Measurements from ENCODE around the gene CRYAA.
"Not testable (repeated sequence)": the region's sequence is repeated elsewhere in the genome, so short reads cannot be mapped to it uniquely, and the experiment has no call there.

The CRYAA gene

DNA sequence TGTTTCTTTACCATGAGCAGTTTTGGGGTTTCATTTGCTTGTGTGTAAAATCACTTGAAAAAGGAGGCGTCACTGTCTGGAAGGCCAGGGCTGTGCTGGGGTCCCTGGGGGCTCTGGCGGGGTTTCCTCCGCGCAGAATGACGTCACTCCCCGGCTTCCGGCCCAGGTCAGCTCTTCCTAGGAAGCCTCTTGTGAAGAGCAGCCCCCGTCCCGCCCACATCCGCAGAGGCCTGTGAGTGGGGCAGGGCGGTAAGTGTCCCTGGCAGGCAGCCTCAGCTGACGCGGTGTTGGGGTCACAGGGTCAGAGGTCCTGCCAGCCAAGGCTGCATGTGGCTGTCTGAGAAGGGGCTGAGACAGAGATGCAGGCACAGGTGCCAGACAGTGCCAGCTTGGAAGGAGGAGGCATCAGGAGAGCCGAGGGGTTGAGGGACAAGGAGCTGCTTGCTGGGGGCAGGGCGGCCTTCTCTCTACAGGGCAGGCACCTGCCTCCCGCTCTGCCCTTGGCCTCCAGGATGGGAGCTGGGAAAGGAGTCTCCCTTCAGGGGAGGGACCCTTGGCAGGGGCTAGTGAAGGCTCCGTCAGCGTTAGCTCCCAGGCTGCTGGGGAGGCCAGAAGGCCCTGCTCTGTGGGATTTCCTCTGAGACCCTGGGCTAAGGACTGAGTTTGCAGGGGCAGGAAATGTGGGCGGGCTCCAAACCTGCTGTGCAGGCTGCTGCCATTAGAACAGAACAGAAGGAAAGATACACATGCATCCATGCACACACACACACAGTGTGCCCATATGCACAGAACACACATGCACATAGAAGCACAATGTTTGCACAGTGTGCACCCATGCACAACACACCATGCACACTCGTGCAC is 8.5 kb downstream of the CRYAA start:
- not testable (repeated sequence) for FAIRE-seq

DNA sequence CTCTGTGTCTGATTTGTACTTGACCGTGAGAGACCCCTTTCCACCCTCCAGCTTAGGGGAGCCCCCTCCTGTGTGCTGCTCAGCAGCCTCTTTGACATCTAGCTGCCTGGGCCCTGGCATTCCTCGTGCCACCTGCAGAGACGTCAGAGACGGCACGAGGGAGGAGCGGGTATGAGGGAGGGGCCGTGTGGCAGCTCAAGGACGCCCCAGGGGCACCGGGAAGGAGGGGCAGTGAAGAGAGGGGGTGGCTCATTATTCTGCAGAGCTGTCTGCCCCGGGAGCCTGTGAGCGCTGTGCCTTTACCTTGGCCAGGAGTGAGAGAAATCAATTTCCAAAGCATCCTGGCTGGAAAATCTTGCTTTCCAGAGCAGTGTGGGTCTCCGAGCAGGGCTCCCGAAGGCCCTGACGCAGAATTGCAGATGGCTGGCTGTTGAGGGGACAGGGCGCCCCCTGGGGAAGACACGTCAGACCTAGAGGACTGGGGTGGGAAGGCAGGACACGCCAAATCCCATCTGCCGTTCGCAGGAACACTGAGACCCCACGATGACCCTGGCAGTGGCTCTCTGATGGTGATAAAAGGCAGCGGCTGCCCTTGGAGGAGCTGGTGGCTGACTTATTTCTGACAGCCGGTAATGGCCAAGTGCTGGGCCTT is 9.5 kb downstream of the CRYAA start:
- FAIRE-seq = not testable (repeated sequence)

DNA sequence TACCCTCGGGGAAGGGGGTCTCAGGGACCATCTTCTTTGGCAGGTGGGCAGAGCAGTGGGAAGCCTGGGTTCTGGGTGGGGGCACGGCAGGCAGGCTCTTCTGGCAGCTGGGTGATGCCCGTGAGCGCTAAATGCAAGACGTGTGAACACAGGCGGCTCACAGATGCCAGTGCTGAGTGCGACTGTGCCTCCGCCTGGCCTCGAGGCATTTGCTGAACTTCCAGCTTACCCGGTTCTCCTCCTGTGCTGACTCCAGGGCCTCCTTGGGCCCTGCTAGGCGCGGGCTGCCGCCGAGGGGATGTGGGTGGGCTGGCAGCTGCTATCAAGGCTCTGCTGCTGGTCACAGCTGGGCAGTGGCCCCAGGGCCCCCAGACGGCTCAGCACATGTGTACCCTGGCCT is 12.2 kb downstream of the CRYAA start:
- not testable (repeated sequence) for FAIRE-seq

DNA sequence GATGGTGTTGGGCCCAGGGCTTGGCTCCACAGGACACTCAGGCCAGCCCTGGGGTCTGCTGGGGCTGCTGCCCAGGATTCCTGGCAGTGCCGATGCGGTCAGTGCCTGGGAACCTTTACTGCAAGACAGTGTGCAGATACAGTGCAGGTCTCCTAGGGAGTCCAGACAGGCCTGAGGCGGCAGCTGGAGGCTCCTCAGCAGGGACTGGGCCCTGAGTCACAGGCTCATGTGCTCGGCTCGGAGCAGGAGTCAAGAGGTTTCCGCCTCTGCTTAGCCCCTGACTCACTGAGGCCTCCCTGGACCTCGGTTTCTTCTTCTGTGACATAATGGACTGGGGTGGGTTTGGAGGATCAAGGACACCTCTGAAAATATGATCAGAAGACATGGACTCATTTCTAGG is 18.5 kb downstream of the CRYAA start:
- FAIRE-seq = not testable (repeated sequence)

DNA sequence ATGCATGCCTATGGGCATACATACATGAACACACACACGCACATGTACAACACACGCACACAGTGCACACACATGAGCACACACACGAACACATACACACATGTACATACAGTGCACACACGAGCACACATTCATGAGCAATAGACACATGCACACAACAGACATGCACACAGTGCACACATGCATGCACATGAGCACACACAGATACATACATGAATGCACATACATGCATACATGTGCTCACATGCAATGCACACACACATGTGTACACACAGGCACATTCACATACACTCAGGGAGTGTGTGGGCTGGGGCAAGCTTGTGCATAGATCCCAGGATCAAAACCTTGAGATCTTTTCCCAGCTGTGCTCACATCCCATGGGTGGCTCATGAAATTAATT is 18.9 kb downstream of the CRYAA start:
- no peak for FAIRE-seq

DNA sequence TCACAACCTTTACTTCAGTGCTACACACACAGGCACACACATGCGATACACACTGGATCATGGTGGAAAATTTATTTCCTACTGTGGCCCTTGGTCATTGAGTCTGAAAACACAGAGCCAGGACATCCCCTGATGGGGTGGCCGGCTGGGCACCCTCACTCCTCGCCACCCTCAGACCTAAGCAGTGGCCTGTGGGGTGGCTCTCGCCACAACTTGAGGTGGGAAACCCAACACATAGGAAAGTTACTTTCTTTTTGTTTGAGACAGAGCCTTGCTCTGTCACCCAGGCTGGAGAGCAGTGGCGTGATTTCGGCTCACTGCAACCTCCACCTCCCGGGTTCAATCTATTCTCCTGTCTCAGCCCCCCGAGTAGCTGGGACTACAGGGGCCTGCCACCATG is 19.4 kb downstream of the CRYAA start:
- FAIRE-seq = no peak

DNA sequence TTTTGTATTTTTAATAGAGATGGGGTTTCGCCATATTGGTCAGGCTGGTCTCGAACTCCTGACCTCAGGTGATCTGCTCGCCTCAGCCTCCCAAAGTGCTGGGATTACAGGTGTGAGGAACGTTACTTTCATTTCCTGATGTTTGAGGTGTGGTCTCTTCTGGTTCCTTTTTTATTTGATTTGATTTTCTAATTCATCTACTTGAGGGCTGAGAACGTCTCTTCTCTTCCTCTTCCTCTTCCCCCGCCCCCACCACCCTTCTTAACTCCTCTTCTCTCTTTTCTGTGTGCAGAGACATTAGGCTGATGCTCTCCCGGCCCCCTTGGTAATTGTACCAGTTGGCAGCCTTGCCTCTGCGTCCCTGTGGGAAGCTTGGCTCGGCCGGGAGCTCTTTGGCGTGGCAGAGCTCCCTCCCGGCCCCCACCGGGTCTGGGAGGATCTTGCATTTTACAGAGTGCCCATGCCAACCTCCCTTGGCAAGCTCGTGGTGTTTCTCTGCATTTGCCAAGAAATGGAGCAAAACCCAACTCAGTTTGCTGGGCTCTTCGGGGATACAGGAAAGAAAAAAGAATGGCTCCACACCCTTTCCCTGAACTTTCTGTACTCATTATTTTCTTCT is 19.9 kb downstream of the CRYAA start:
- no peak for FAIRE-seq

DNA sequence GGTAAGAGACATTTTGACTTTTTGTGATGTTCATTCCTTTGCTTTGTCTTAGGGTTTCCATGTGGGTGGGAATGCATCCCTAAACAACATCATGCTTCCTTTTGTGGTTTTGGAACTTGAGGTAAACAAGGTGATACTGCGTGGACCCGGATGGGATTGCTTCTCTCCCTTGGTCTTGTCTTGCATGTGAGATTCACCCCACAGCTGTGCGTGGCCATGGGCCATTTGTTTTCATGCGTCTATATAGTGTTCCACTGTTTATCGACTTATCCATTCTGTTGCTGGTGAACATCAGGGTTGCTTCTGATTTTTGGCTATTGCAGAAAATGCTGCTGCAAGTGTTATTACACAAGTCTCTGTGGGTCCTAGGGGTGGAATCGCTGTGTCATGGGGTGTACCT is 21.1 kb downstream of the CRYAA start:
- FAIRE-seq = no peak

DNA sequence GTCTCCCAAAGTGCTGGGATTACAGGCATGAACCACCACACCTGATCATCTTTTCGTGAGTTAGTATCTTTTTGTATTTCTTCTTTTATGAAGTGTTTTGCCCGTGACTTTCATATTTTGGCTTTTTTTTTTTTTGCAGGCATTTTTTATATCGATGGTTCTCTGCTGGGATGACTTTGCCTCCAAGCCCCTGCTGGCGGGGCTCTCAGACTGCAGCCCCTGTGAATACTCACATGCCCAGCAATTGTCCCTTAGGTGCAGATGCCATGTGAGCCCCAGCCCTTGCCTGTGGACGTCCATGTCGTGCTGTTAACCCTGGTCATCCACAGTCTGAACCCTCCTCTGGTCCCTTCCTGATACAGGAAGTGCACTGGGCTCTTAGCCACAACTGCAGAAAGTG is 21.7 kb downstream of the CRYAA start:
- FAIRE-seq = no peak

DNA sequence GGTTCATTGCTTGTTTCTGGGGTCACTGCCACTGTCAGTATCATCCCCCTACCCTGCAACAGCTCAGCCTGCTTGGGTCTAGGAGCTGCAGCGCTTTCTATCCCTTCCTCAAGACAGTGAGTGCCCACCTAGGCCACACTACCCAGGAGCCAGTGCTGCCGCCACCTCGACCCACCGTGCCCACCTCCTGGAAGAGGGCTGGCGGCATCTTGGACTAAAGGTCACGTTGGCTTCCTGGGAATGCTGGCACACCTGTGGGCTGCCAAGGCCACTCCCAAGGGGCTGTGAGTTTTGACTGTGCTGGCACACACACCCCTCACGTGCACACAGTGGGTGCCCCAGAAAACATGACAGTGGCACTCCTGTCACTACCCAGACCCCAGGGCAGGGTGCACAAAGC is 22.1 kb downstream of the CRYAA start:
- FAIRE-seq = no peak

DNA sequence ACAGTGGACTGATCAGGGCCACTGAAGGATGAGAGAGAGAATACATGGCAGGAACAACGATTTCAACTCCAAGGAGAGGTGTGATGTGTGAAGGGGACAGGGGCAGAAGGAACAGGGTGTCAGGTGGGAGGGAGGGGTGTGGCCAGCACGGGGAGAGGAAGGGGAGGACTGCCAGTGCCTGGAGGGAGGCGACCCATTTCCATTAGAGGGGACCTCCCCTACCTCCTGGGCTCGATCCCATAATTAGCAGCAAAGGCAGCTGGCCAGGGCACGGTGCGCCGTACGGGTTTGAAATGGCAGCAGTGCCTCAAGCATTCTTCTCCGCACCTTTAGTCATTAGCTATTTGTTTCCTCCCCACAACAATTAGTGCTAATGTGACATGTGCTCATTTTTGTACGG is 22.7 kb downstream of the CRYAA start:
- no peak for FAIRE-seq

DNA sequence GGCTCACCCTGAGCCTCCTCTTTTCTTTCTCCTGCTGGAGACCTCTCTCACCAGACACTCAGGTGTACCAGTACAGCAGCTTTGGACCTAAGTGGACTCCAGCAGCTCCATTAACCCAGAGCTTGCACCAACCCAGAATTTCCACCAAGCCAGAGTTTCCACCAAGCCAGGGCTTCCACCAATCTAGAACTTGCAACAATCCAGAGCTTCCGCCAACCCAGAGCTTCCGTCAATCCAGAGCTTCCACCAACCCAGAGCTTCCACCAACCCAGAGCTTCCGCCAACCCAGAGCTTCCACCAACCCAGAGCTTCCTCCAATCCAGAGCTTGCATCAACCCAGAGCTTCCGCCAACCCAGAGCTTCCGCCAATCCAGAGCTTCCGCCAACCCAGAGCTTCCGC is 23.2 kb downstream of the CRYAA start:
- no peak for FAIRE-seq

DNA sequence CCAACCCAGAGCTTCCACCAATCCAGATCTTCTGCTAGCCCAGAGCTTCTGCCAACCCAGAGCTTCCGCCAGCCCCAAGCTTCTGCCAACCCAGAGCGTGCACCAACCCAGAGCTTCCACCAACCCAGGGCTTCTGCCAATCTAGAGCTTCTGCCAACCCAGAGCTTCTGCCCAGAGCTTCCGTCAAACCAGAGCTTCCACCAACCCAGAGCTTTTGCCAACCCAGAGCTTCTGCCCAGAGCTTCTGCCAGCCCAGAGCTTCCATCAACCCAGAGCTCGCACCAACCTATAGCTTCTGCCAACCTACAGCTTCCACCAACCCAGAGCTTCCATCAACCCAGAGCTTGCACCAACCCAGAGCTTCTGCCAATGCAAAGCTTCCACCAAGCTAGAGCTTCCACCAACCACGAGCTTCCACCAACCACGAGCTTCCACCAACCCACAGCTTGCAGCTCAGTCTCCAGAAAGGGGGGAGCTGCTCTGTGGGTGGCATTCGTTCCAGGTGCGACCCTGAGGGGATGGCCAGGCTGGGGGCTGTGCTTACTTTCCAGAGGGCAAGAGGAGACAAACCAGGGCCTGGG is 23.8 kb downstream of the CRYAA start:
- no peak for FAIRE-seq

DNA sequence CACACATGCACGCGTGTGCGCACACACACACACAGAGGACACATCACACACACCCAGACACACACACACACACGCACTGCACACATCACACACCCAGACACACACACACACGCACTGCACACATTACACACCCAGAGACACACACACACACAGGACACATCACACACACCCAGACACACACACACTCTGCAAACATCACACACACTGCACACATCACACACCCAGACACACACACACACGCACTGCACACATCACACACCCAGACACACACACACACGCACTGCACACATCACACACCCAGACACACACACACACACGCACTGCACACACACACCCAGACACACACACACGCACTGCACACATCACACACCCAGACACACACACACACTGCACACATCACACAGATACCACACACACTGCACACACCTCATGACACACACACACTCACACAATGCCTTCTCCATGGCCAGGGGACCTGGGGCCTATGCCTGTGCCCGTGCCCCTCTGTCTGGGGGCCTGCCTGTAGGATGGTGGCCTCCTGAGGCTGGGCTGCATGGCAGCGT is 24.4 kb downstream of the CRYAA start:
- no peak for FAIRE-seq

DNA sequence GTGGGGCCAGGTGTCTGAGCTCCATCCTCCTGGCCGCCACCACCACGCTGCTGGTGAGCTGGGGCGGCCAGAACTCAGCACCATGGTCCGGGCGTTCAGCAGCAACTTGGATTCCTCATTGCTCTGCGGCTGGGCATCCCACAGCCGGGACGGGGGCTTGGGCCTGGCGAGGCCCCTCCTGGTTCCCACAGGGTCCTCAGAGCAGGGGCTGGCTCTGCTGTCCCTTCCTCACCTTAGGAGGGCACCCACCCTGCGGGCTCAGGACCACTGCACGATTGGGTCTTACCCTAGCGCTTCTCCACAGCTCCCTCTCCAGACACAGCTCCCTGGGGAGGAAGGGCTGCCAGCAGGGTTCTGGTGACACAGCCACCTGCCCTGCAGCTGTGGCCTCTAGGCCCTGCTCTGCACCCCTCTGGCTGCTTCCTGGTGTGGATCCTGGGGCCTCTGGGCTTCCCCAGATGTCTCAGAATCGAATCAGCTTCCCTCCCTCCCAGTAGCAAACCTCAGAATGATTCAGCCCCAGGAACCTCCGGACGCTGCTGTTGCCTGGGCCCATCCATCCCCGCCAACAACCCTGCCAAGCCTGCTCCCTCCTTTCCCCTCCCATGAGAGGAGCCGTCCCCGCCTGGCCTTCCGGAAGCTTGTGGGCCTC is 25.0 kb downstream of the CRYAA start:
- no peak for FAIRE-seq

DNA sequence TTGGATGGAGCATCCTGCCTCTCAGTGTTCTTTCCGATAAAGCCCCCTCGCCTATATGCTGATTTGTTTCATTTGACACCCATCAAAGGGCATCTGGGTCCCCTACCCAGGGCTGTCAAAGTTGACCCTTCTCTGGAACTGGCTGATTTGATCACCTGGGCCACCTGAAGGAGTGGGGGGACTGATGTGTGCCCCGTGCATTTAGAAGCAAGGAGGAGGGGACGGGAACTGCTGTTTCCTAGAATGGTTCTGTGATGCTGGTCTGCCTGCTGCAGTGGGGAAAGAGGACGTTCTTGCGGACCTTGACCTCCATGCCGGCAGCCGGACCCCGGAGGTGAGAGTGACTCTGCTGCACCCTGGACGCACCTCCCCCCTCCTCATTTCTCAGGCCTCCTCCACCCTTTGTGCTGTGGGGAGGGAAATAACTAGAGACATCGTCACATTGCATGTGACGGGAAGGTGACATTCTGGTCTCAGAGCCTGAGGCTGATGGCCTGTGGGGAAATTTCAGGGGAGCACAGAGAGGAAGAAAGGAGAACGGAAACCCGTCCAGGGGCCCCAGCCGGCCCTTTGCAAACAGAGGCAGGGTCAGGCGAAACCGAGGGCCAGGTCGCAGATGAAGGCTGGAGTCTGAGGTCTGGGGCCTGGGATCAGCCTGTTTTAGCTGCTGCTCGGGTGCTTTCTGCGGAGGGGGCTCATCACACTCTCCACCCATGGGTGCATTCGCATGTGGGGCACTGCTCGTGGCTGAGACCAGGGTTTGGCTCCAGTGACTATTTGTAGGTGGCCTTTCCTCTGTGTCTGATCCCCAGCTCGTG is 25.7 kb downstream of the CRYAA start:
- no peak for FAIRE-seq

DNA sequence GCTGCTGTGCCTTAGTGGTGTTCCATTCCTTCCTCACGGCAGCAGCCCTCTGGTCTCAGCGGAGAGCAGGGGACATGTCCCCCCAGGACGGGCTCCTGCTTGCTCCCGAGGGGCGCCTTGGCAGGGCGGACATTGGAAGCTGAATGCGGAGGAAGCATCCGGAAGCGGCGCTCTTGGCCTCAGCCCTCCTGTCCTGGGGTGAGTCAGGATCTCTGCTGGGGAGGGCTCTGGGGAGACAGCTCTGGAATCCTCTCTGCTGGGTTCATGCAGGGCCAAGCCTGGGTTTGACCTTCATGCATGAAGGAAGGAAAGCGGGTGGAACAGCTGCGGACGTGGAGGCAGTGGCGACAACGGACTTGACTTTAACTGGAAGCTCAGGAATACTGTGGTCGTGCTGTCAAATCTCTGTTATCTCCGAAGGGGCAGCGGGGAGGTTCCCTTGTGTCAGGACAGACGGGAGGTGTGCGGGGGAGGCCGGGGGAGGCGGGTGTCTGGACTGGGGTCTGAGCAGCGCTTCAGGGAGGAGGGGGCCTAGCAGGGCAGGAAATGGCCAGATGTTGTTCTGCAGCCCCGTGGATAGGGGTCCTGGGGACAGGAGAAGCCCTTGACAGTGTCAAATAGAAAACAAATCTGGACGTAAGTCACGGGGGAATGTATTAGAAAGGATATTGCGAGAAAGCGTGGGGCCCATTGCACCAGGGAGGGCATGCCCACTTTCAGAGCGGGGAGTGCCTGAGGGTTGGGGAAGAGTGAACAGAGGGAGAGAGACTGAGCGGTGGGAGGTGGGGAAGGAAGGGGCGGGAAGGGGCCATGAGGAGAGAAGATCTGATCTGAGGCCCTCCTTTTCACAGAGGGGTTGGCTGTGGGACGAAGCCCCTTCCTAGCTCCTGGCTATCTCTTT is 26.6 kb downstream of the CRYAA start:
- no peak for FAIRE-seq

DNA sequence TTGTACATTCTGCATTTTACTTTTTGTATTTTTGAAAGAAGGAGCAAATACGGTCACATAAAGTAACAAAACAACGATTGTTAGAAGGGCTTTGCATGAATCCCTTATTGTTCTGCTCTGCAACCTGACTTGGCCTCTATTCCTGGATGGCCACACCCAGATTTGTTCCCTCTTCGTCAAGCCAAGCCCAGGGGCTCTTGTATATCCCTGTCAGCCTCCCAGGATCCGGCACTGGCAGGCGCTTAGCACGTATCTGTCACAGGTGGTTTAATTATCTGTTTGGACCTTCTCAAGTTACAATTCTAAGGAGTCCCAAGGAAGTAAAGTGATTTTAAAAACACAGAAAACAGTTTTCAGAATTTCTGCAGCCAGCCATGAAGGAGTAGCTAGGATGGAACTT is 28.0 kb downstream of the CRYAA start:
- FAIRE-seq = no peak

DNA sequence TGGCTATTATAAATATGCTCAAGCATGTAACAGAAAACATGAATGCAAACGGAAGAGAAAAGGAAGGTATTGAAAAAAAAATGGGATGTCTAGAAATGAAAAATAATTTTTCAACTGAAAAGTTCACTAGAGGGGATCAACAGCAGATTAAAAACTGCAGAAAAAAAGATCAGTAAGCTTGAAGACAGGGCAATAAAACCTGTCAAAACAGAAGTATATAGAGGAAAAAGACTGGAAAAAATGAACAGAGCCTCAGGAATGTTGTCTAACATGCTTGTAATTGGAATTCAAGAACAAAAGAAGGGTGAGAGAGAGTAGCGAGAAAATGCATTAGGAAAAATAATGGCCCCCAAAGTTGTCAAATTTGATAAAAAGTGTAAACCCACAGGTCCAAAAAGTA is 29.6 kb downstream of the CRYAA start:
- no peak for FAIRE-seq

DNA sequence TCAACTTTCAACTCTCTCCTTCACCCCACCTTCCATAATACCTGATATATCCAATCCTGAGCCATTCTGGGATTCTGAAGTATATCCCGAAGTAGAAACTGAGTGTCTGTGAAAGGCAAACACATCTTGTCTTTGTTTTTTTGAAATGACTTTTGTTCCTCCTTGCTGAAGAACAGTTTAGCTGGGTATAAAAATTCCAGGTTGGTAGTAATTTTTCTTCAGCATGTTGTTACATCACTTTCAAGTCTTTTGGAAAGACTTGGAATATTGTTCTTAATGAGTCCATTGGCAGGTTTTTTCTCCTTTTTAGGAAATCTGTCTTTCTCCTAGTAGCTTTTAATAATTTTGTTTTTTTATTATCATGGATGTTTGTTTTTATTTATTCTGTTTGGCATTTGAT is 32.7 kb downstream of the CRYAA start:
- FAIRE-seq = no peak

DNA sequence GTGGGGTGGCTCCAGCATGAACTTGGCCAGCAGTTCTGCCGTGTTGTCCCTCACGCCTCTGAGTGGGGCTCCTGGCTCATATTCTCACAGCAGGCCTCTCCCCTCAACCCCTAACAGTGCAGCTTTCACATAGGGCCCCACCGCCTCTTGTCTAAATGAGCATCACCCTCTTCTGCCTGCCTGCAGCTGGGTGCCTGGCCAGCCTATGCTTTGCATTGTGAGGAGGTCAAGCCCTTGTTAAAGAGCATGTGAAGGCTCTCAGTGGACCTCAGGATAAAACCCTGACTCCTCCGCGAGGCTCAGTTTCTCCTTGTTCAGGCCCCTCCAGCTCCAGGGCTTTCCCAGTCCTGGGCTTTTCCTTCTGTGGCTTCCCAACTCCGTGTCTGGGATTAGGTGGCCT is 34.8 kb downstream of the CRYAA start:
- FAIRE-seq = no peak

Data from endometrium (tissue), 2 donors.